Transverse colon (tissue), 4 donors: ENCODE data around the gene MBD3L4.

Experiments
- CTCF ChIP-seq, 5 experiments: fragments of 200-600 bp in 3 of 5; fragments of 450-650 bp in 2 of 5; sonication (generic) in 3 of 5; IDR thresholded peaks; 1 replicate in 2 of 5; 2 replicates in 3 of 5; pipeline ENCODE4 v1.5.1; 2016 to 2017; ENCODE audit warnings: antibody characterized with exemption in 5 of 5, inconsistent platforms in 3 of 5, mild to moderate bottlenecking in 2 of 5, moderate library complexity in 1 of 5
- EP300 ChIP-seq: sonication (generic); formaldehyde crosslinking; IDR thresholded peaks from one replicate; pipeline ENCODE4 v1.6.1; 2017; ENCODE audit warnings: antibody characterized with exemption, low read depth
- POLR2A ChIP-seq: fragments of 450-650 bp; IDR thresholded peaks from one replicate; pipeline ENCODE4 v1.6.1; 2016; ENCODE audit warnings: antibody characterized with exemption, mild to moderate bottlenecking, moderate library complexity
- POLR2AphosphoS5 ChIP-seq, 3 donors: sonication (generic); formaldehyde crosslinking; IDR thresholded peaks; one replicate each; pipeline ENCODE4 v1.6.1; 2016; ENCODE audit warnings: antibody characterized with exemption in 3 of 3

- TF ChIP-seq POLR2A (no peak), CTCF (IDR thresholded peaks at IDR 0.05) (no peak), POLR2AphosphoS5 (IDR thresholded peaks at IDR 0.05) (no peak), EP300 (no peak)
Measured at GRCh38 chr19:7013678-7014077, 26.3 kb downstream of the MBD3L4 start.
